RWPE1 (cell line): ENCODE measurements around the gene SCMH1.

Experiments used
- CTCF ChIA-PET: fragments of 350-600 bp; sonication (Branson Sonifier 250); formaldehyde crosslinking; extraction: SDS; loops from one replicate; lab custom pipeline; 2021; lab: Yijun Ruan, JAX
- POLR2A ChIA-PET: fragments of 400-600 bp; formaldehyde crosslinking; extraction: SDS; loops from one replicate; lab custom pipeline; 2020; ENCODE audit warnings: antibody characterized with exemption; ENCODE audit not compliant: low non-redundant PET; lab: Yijun Ruan, JAX
- DNase-seq: peaks from one replicate; pipeline ENCODE4 v3.0.0; 2012; ENCODE audit warnings: low spot score
- H3K27ac ChIP-seq: fragments of 450-650 bp; 2 replicates; pipeline ENCODE4 v1.5.1; 2017
- TF ChIP-seq, protein P1 (sequence below): fragments of 450-650 bp; conservative IDR thresholded peaks from 2 replicates; pipeline ENCODE4 v1.5.1; 2017; ENCODE audit warnings: low read depth, mild to moderate bottlenecking

Gene SCMH1

GRCh38 chr1:41173651-41174050, 68.5 kb downstream of the SCMH1 start:
- no peak overlapping the region for H3K27ac ChIP-seq
- POLR2A ChIA-PET, result no interaction called here
- no peak for DNase-seq
- CTCF ChIA-PET, result interaction anchor here (0.6 kb wide), 2 partner anchors 11 to 22 kb away, joined by 3 to 4 read pairs; no protein-coding TSS in a partner anchor
- TF ChIP-seq, protein P1, sequence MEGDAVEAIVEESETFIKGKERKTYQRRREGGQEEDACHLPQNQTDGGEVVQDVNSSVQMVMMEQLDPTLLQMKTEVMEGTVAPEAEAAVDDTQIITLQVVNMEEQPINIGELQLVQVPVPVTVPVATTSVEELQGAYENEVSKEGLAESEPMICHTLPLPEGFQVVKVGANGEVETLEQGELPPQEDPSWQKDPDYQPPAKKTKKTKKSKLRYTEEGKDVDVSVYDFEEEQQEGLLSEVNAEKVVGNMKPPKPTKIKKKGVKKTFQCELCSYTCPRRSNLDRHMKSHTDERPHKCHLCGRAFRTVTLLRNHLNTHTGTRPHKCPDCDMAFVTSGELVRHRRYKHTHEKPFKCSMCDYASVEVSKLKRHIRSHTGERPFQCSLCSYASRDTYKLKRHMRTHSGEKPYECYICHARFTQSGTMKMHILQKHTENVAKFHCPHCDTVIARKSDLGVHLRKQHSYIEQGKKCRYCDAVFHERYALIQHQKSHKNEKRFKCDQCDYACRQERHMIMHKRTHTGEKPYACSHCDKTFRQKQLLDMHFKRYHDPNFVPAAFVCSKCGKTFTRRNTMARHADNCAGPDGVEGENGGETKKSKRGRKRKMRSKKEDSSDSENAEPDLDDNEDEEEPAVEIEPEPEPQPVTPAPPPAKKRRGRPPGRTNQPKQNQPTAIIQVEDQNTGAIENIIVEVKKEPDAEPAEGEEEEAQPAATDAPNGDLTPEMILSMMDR, result no peak

DNA sequence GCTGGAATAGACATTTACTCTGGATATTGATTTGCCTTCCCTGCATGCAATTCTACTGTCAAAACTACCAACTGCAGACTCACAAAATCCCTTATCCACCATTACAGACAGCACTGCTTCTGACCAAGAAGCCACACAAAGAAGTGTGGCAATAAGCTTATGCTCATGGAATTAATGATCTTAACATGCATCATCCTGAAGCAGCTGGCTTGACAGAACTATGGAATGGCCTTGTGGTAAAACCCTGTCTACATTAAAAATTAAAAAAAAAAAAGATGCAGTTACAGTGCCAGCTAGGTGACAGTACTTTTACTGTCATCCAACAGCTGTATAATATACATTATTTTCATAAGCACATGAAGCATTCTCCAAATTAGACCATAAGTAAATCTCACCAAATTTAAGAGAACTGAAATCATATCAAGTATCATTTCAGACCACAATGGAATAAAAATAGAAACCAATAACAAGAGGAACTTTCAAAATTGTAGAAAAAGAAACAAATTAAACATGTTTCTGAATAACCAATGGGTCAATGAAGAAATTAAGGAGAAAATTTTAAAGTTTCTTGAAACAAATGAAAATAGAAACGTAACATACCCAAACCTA, 70.7 kb downstream of the SCMH1 start:
- H3K27ac ChIP-seq, result no peak overlapping the region
- CTCF ChIA-PET, result no interaction called here

DNA sequence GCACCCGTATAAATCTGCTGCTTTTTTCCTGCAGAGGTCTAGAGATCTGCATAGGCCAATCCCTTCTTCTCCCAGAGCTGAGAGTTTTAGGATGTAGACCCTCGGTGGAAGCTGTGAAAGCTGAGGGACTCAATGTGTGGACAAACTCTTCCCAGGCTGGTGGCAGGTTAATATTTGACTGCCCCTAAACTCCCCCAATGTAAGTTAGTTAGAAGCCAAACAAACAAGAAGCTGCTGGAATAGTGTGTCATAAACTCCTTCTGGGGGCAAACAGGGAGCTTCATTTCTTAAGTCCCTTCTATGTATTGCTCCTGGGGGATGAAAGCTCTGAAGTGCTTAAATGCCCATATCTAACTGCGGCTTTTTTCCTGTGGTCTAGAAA, 72.3 kb downstream of the SCMH1 start:
- TF ChIP-seq, protein P1, result no peak
- CTCF ChIA-PET, result no interaction called here
- no peak overlapping the region for H3K27ac ChIP-seq
- DNase-seq, result no peak
- POLR2A ChIA-PET, result no interaction called here

More for the DNA sequence above, 70.7 kb downstream of the SCMH1 start:
- TF ChIP-seq, protein P1, result no peak
- POLR2A ChIA-PET, result no interaction called here
- no peak for DNase-seq

- no peak overlapping the region for H3K27ac ChIP-seq
- TF ChIP-seq, protein P1, result no peak
- no peak for DNase-seq
- ChIA-PET POLR2A (no interaction called here), CTCF (interaction anchor here (0.7 kb wide), 1 partner anchor 906 kb away, joined by 3 read pairs; no protein-coding TSS in a partner anchor)
These were observed 72.9 kb downstream of the SCMH1 start for GRCh38 chr1:41169066-41169798.

- no peak overlapping the region for H3K27ac ChIP-seq
- DNase-seq, result no peak
- TF ChIP-seq, protein P1, result no peak
- ChIA-PET POLR2A (no interaction called here), CTCF (no interaction called here)
These were observed 74.4 kb downstream of the SCMH1 start for GRCh38 chr1:41167667-41168066.

GRCh38 chr1:41164727-41165126, 77.4 kb downstream of the SCMH1 start:
- POLR2A ChIA-PET, result no interaction called here
- no peak for DNase-seq

More at GRCh38 chr1:41164727-41165126, 77.4 kb downstream of the SCMH1 start:
- TF ChIP-seq, protein P1, result no peak
- CTCF ChIA-PET, result no interaction called here
- H3K27ac ChIP-seq, result no peak overlapping the region
